ENCODE measurements around the gene PPIL1.

The PPIL1 gene

DNA sequence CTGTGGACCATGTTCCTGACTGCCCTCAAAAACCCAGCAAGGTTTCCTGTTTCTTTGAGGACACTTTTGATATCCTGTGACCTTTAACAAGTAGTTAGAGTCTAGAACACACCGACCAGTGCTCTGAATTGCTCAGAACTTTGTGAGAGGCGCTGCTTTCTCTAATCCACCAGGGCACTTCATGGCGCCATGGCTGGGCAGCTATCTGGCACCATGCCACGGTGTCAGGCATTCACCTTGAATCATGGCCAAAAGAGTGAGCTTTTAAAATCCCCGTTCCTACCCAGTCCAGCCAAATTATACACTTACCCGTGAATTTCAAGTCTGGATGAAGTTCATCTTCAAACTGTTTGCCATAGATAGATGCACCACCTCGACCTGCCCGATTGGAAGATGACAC lies 18.3 kb downstream of the PPIL1 start:
- DNase-seq (ENCODE audit: low read depth in 1 of 2, low spot score in 1 of 2), result no peak

- no peak for DNase-seq (ENCODE audit: low read depth in 1 of 2, low spot score in 1 of 2)
Measured at GRCh38 chr6:36855750-36856149, 18.9 kb downstream of the PPIL1 start.

GRCh38 chr6:36853325-36853724 lies 21.3 kb downstream of the PPIL1 start:
- DNase-seq (ENCODE audit: low read depth in 1 of 2, low spot score in 1 of 2), result no peak

DNA sequence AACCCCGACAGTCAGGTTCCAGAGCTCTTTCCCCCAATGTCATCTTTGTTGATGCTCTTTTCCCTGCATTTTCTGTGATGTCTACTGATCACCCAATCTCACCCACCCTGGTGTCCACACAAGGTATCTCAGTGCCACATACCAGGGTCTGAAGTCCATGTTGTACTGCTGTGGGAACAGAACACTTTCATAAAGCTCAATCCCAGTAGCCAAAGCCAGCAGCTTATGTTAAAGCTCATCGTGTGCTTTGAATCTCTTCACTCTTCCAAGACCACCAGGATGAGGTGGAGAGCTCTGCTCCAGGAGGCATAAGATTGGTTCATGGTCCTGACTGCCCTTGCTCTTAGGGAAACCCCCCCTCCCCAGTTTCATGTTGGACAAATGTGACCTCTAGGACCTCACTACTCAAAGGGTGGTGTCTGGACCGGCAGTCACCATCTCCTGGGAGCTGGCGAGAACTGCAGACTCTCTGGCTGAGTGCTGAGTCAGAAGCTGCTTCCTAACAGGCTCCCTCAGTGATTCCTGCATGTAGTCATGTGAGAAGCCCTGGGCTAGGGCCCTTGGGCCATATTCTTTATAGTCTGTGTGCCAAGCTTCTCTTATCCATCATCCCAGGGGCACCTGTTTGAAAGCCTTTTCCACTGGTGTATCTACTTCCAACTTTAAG lies 22.0 kb downstream of the PPIL1 start:
- DNase-seq (ENCODE audit: low read depth in 1 of 2, low spot score in 1 of 2), result no peak

GRCh38 chr6:36851626-36852025 lies 23.0 kb downstream of the PPIL1 start:
- DNase-seq (ENCODE audit: low read depth in 1 of 2, low spot score in 1 of 2), result no peak

GRCh38 chr6:36851149-36851614 lies 23.4 kb downstream of the PPIL1 start:
- no peak for DNase-seq (ENCODE audit: low read depth in 1 of 2, low spot score in 1 of 2)

DNA sequence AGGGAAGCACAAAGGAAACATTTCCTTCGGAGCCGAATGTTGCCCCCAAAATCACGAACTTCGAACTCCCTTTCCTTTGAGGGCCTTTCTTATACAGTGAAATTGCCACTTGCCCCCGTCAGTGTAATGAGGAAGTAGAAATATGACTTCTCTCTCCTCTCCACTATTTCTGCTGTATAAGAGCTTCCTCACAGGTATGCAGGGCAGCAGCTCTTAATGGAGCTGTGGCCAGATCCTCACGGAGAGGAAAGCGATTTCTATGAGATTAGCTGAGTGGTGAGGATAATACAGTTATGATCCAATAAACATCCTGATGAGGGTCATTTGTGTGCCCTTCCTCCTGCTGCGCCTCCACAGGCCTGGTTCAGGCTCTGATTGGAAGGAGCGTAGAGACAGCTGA lies 24.6 kb downstream of the PPIL1 start:
- no peak for DNase-seq (ENCODE audit: low read depth in 1 of 2, low spot score in 1 of 2)

DNA sequence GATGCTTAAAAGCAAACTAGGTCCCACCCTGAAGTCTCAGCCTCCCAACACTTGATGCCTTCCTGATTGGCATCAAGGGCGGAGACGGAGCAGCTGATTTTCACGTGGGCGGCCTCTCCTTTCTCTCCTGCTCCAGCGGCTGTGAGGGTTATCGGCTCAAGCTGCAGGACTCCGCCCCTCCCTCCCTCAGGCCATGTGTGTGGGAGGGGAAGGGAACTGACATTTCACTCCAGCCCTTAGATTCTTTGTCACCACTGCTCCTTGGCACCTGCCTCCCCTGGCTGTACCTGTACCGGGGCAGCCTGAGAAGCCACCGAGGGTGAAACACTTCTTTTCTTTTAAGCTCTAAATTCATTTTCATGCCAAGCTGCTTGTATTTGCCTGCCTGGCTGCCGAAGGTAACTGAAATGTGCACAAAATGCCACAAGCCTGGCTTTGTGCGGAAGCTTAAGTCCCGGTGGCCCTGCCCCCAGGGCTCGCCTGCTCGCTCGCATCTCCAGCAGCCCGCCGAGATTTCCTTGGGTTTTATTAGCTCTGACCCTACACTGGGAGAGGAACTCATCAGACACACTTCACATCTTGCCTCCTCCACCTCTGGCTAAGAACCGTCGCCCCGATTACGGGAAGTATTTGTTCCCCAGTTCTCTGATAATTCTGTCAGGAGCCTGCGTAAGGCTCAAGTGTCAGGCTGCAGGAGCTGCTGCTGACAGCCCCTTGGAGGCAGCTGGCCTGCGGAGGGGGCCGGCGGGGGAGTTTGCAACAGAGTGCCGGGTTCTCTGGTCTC lies 25.8 kb downstream of the PPIL1 start:
- no peak for DNase-seq (ENCODE audit: low read depth in 1 of 2, low spot score in 1 of 2)

DNA sequence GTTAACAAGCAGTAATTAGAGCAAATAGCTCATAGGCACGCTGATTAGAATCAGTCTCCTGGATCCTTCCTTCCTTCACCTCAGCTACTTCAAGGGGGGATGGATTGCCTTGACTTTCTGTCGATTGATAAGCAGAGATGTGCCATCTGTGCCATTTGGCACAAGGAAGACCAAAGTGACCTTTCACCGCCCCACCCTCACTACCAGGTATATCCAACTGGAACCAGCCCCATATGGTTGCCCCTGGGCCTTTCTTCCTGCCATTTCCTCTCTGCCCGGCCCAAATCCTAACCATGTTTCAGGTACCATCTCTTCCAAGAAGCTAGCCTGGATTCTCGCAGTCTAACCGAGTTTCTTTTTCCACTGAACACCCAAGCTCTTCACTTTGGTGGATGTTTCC lies 26.6 kb downstream of the PPIL1 start:
- no peak for DNase-seq (ENCODE audit: low read depth in 1 of 2, low spot score in 1 of 2)

GRCh38 chr6:36847152-36847551 lies 27.5 kb downstream of the PPIL1 start:
- DNase-seq (ENCODE audit: low read depth in 1 of 2, low spot score in 1 of 2), result no peak

DNA sequence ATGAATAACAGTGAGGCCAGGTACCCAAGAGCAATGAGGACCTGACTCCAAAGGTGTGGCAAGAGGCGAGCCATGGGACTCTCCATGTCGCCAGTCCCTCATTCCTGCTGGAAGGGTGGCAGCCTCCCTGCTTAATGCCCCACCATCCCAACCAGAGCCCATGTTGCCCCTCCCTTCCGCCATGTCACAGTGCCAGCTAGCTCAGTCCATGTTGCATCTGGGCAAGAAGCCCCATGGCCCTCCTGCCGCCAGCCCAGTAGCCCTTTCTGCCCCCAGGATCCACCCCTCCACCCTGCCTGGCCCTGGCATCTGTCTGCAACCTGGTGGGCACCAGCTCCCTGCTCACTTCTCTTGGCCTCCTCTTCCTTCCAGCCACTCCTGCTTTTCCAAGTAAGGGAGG lies 29.4 kb downstream of the PPIL1 start:
- no peak for DNase-seq (ENCODE audit: low read depth in 1 of 2, low spot score in 1 of 2)

DNA sequence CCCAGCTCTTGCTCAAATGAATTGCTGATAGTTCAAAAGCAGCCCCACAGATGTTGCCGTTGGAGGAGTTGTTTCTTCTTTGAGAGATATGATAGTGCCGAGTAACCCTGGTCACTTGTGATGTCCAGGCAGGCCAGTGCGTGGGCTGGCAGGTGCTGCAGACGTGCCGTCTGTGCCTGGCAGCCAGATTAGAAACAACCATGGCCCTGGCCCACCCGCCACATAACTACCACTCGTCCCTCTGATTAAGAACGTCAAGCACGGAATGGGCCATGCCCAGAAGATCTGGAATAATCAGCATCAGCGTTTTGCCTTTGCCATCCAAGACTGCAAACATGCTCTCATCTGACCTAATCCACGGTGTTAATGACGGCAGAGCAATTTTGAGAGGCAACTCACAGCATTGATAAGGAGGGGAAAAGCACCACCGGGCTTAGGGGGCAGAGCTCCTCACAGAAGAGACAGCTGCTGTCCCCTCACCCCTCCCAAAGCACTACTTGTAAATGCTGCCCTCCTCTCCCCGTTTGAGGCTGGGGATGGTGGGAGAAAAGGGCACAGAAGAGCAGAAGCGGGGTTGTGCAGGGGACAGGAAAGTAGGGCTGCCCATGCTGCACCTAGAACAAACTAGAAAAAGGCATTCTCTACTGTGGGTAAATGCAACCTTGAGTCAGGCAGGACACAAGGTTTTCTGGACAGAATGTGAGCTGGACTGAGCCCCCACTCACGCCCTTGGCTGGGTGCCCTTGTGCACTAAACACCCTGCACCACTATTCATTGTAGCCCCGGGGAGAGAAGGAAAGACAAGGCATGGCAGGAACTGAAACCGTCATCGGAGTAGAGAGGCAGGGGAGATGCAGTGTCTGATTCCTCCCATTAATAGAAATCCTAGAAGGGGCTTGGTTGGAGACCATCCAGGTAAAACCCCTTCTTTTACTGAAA lies 30.1 kb downstream of the PPIL1 start:
- DNase-seq (ENCODE audit: low read depth in 1 of 2, low spot score in 1 of 2), result no peak

DNA sequence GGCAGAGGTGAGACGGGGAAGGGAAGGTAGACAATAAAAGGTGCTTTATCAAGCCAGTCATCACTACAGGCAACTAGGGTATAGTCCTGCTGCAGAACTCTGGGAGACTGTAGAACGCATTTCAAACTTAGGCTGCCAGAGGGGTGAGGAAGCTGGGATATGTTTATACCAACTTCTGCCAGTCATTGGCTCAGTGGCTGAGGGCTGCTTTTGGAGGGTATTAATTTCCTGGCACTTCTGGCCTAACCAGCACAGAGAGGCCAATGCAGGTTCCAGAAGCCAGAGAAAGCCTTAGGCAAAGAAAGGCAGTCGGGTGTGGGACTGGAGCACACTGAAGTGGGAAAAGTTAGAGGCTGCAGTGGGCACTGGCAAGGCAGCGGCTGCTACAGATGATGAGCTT lies 31.4 kb downstream of the PPIL1 start:
- no peak for DNase-seq (ENCODE audit: low read depth in 1 of 2, low spot score in 1 of 2)

DNA sequence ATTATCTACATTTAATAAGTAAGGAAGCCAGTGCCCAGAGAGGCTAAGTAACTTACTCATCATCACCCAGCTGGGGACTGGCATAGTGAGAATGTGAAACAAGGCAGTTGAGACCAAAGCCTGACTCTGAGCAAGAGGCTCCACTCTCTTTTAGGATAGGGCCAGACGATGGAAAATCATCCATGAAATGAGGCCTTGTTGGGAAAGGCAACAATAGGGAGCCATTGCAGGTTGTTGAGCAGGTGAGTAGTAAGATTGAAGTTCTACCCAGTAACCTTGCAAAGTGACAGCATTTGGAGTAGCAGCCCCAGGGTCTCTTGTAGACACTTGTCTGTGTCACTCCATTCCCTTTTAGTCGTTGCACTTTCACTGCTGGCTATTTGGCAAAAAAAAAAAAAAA lies 32.8 kb downstream of the PPIL1 start:
- DNase-seq (ENCODE audit: low read depth in 1 of 2, low spot score in 1 of 2), result no peak

- no peak for DNase-seq (ENCODE audit: low read depth in 1 of 2, low spot score in 1 of 2)
Measured at GRCh38 chr6:36840432-36841403, 33.9 kb downstream of the PPIL1 start.

DNA sequence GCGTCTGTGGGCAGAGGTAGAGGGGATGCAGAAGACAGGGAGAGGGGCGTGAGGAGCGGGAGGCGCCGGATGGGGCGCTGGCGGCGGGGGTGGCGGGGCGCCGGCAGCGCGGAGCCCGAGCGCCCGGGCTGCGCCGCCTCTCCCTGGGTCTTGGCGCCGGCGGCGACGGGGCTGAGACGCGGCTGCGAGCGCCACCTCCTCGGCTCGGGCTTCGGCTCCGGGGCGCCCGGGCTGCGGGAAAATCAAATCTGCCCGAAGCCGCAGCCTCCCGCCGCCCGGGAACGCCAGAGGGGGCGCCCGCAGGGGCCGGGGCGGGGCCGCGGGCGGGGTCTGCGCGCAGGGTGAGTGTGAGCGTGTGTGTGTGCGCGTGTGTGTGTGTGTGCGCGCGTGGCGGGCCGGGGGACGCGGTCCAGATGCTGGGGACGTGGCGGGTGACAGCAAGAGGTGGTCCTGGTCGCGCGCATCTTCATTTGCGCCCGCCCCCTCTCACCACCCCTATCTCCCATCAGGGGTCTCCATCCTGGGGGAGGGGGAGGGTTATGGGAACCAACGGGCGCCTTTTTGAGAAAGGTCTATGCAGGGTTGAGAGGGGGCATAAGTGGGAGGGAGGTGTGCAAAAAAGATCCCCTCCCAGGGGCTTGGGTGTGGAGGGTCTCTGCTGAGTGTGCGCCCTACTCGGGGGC lies 34.7 kb downstream of the PPIL1 start:
- peak in 1 of 2 donors; percentile 13 for DNase-seq (ENCODE audit: low read depth in 1 of 2, low spot score in 1 of 2)

GRCh38 chr6:36838896-36839748 lies 35.5 kb downstream of the PPIL1 start, which contains the start of gene CPNE5:
Gene CPNE5 (minus strand): TSS chr6:36839444. CDS start chr6:36839377, 67 bp downstream.
- DNase-seq (ENCODE audit: low read depth in 1 of 2, low spot score in 1 of 2), result no peak

GRCh38 chr6:36837686-36838085 lies 36.9 kb downstream of the PPIL1 start:
- DNase-seq (ENCODE audit: low read depth in 1 of 2, low spot score in 1 of 2), result no peak

- DNase-seq (ENCODE audit: low read depth in 1 of 2, low spot score in 1 of 2), result no peak
Measured at GRCh38 chr6:36837022-36837339, 37.6 kb downstream of the PPIL1 start.

Data from activated T-helper 1 cell treated with anti-CD3 and anti-CD28 coated beads, Interleukin-2, amount 50 U/mL, for 16 hours (primary cell).